HG03045 (cell line): ENCODE results near the gene DPH1.
A peak's percentile ranks its signal among the peaks of the same experiment; 100 is the strongest.

Experiments
- ATAC-seq: cut with Tn5 transposase; IDR thresholded peaks from one replicate; pipeline ENCODE4 v1.9.1; 2021; ENCODE audit warnings: mild to moderate bottlenecking, moderate library complexity; ENCODE audit not compliant: unreplicated experiment

Gene DPH1

DNA sequence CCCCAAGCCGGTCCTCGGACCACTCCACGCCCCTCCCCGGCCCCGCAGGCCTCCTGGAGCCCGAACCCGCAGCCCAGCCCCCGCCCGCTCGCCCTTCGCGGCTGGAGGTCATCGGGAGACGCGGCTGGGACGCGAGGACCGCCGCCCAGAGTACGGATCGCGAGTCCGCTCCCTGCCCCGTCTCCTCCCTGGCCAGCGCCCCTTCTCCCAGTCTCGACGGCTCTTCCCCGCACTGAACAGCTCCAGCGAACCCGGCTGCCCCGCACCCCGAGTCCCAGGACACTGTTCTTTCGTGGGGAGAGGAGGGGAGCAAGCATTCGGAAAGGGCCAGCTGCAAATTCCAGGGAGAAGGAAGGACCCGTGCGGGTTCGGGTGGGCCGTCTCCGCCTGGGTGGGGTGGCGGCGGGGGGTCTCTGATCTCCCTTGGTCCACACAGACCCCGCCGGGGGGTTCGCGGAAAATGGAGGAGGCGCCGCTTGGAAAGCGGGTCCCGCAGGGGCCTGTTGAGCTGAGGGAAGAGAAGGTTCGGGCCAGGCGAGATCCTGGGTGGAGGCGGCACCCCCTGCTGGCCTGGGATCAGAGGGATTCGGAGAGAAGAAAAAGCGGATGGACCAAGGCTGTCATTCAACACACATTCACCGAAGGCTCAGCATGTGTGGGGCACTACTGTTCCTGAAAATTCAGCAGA is 4.2 kb upstream of the DPH1 start:
- ATAC-seq: no peak

- no peak for ATAC-seq
Observed at GRCh38 chr17:2027528-2028233, 2.3 kb upstream of the DPH1 start.

- no peak for ATAC-seq
Observed at GRCh38 chr17:2028234-2028614, 1.7 kb upstream of the DPH1 start.

DNA sequence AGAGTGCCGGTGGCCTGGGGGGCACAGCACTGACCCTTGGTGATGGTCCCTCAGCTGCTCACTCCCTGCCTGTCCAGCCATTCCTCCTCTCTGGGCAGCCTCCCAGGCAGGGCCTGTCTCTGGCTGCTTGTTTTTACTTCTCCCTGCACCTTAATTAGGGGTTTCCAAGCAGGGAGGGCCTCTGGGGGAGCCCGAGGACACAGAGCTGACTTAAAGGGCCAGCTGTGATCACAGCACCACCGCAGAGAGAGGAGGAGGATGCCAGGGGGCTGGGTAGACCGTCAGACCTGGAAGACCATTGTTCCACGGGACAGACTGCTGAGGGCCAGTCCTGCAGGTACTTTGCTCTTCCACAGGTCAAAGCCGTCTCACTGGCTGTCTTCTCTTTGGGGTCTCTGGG is 1.2 kb upstream of the DPH1 start:
- no peak for ATAC-seq

GRCh38 chr17:2030779-2031163 is 818 bp downstream of the DPH1 start:
- ATAC-seq: no peak

DNA sequence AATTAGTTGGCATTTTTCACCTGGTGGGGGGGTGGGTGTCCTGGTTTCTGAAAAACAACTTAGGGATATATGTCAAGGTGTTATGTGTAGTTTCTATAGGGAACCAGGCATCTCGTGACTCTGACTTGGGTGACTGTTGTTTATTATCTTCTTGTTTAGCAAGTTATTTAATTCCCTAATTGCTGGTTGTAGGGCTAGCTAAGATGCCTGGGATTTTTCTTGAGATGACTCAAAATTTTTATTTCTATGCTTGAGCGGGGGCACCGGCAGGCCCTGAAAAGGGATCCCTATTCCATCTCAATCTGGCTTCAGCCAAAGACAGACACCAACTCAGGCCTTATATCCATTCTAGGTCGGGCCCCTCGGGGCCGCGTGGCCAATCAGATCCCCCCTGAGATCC is 3.2 kb downstream of the DPH1 start:
- ATAC-seq: no peak

DNA sequence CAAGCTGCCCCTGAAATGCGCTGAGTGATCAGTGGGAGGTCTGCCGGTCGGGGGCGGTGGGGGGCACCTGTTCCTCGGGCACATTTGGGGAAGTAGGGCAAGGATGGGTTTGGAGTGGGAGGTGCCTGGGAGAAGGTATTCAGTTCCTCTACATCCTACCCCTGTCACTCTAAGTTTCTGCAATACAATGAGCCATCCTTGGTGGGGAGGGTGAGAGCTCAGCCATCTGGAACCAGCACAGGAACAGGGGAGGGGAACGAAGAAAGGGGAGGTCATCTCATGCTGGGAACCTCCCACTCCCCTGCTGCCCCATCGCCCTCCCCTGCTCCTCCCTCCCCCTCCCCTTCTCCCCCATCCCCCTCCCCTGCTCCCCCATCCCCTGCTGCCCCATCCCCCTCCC is 4.2 kb downstream of the DPH1 start:
- no peak for ATAC-seq

GRCh38 chr17:2034806-2035540 is 5.0 kb downstream of the DPH1 start:
- ATAC-seq: no peak

GRCh38 chr17:2035541-2036488 is 5.9 kb downstream of the DPH1 start:
- no peak for ATAC-seq

- ATAC-seq: no peak
Observed at GRCh38 chr17:2037155-2037554, 7.2 kb downstream of the DPH1 start.

DNA sequence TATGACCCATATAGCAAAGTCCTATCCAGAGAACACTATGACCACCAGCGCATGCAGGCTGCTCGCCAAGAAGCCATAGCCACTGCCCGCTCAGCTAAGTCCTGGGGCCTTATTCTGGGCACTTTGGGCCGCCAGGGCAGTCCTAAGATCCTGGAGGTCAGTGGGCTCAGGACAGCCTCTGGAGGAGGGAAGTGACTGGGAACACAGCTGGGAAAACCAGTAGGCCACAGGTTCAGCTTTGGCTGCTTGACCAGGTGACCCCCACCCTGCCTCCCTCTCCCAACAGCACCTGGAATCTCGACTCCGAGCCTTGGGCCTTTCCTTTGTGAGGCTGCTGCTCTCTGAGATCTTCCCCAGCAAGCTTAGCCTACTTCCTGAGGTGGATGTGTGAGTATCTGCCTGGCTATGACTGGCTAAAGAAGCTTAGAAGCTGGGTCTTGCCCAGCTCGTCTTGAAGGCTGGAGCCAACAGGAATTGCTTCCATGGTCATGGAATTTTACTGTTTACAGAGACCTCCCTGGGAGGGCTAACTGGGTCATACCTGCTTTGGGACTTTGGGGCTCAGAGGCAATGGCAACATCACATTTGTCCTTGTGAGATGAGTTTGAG is 10.4 kb downstream of the DPH1 start:
- ATAC-seq: no peak

DNA sequence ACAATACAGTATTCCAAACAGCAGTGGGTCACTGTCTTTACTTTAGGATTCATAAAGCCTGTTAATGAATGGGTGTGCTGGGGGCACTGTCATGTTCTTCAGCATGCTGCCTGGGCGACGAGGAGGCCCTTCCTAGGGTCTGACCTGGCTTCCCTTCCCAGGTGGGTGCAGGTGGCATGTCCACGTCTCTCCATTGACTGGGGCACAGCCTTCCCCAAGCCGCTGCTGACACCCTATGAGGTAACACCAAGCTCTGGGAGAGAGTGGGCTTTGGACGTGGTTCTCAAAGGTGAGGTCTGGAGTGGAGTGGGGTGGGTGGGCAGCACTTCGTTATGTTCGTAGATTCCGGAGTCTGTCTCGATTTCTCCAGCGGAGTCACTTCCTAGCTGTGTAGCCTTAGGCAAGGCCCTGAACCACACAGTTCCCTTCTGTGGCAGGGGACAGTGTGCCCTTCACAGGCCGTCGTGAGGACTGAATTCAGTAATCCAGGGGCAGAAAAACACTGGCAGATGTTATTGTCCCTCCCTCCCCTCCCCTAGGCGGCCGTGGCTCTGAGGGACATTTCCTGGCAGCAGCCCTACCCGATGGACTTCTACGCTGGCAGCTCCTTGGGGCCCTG is 11.1 kb downstream of the DPH1 start:
- ATAC-seq: no peak

GRCh38 chr17:2041561-2042389 is 11.8 kb downstream of the DPH1 start, which contains the start of gene OVCA2:
Gene OVCA2, plus strand, starts transcription at chr17:2042022. Its CDS starts 26 bp downstream, at chr17:2042048.
- ATAC-seq: peak; percentile 88

DNA sequence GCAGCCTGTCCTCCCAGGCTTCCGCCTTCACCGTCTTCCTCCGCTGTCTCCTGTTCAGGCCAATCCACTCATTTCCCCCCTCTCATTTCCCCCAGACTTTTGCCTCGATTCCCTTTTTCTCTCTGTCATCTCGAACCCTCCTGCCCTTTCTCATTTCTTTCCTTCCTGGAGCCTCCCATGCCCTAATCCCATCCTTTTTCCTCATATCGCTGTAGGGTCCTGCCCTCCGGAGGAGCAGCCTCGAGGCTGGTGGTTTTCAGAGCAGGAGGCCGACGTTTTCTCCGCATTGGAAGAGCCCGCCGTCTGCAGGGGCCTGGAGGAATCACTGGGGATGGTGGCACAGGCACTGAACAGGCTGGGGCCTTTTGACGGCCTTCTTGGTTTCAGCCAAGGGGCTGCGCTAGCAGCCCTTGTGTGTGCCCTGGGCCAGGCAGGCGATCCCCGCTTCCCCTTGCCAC is 12.5 kb downstream of the DPH1 start:
- no peak for ATAC-seq

- ATAC-seq: no peak
Observed at GRCh38 chr17:2042933-2043332, 13.0 kb downstream of the DPH1 start.

GRCh38 chr17:2043785-2044184 is 13.8 kb downstream of the DPH1 start:
- ATAC-seq: no peak

DNA sequence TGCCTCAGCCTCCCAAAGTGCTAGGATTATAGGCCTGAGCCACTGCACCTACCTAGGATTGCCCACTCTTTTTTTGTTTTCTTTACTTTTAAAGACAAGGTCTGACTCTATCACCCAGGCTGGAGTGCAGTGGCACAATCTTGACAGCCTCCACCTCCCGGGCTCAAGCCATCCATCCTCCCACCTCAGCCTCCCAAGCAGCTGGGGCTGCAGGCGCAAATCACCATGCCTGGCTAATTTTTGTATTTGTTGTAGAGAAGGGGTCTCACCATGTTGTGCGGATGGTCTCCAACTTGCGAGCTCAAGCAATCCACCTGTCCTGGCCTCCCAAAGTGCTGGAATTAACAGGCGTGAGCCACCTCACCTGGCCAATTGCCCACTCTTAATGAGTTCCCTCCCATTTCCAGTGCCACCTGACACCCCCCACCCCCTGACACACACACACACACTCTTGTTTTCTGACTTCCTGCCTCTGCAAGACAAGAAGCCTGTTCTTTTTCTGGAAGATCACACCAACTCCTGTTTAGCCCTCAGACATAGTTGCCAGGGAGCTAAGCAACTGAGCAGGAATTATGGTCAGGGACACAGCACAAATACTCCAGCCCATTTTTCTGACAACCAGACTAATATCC is 14.4 kb downstream of the DPH1 start:
- ATAC-seq: no peak

GRCh38 chr17:2047590-2047989 is 17.6 kb downstream of the DPH1 start:
- no peak for ATAC-seq

DNA sequence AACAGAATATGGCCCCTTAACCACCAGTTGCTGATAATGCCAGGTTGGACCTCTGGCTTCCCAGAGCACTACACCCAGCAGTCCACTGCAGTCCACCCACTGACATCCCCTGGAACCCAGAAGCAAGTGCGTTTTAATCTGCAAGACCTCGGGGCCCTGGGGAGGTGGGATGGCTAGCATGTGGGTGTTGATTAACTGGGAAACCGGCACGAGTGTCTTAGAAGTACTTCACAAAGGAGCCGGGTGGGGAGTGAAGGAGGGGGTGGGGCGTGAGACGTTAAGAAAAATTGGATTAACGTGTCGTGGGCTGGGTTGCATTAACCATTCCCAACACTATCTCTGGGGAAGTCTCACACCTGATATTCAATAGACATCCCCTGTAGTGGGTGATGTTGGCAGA is 18.9 kb downstream of the DPH1 start:
- ATAC-seq: no peak
